OCI-LY3 (cell line): ENCODE results near the gene PTPN1.

ENCODE experiments used
- H2AFZ ChIP-seq: fragments of 200-600, 300-600 bp; shearing (Covaris generic); 2 replicates; pipeline ENCODE4 v1.6.0; 2014; ENCODE audit warnings: antibody characterized with exemption, low read depth, low read length
- H3K27ac ChIP-seq: fragments of 200-600, 300-600 bp; sonication (generic); 2 replicates; pipeline ENCODE4 v1.5.1; 2014; ENCODE audit warnings: mild to moderate bottlenecking, low read length, moderate library complexity, mixed read lengths
- H3K27me3 ChIP-seq: fragments of 200-600, 300-600 bp; sonication (generic); 2 replicates; pipeline ENCODE4 v1.6.1; 2014; ENCODE audit warnings: low read depth, low read length, mixed read lengths
- H3K36me3 ChIP-seq: fragments of 200-600, 300-600 bp; sonication (generic); replicated peaks from 2 replicates; pipeline ENCODE3; 2014; ENCODE audit warnings: low read depth, low read length, mixed read lengths
- H3K4me1 ChIP-seq: fragments of 300-600, 200-600 bp; sonication (generic); 2 replicates; pipeline ENCODE4 v1.6.1; 2014; ENCODE audit warnings: low read length, mixed read lengths
- H3K4me2 ChIP-seq: fragments of 200-600, 300-600 bp; sonication (generic); 2 replicates; pipeline ENCODE4 v1.6.1; 2014; ENCODE audit warnings: low read length, mixed read lengths
- H3K4me3 ChIP-seq: fragments of 300-600, 200-600 bp; sonication (generic); 2 replicates; pipeline ENCODE4 v1.5.1; 2014; ENCODE audit warnings: antibody characterized with exemption, mild to moderate bottlenecking, low read length, moderate library complexity
- H3K79me2 ChIP-seq: fragments of 300-600, 200-600 bp; shearing (Covaris generic); 2 replicates; pipeline ENCODE4 v1.6.1; 2014; ENCODE audit warnings: mild to moderate bottlenecking, low read length, mixed read lengths
- H3K9ac ChIP-seq: fragments of 300-600, 200-600 bp; shearing (Covaris generic); 2 replicates; pipeline ENCODE4 v1.6.0; 2014; ENCODE audit warnings: mild to moderate bottlenecking, low read length, moderate library complexity
- H3K9me3 ChIP-seq: fragments of 200-600, 300-600 bp; shearing (Covaris generic); 2 replicates; pipeline ENCODE4 v1.6.1; 2014; ENCODE audit warnings: low read length, mixed read lengths; ENCODE audit not compliant: insufficient read depth
- H4K20me1 ChIP-seq: fragments of 200-600, 300-600 bp; sonication (generic); 2 replicates; pipeline ENCODE4 v1.6.1; 2016; ENCODE audit warnings: low read length, mixed read lengths; ENCODE audit not compliant: insufficient read depth
- CTCF ChIP-seq: fragments of 200-600, 300-600 bp; sonication (generic); IDR thresholded peaks from 2 replicates; pipeline ENCODE4 v1.5.1; 2014; ENCODE audit warnings: antibody characterized with exemption, low read length, low read depth
- EZH2phosphoT487 ChIP-seq: fragments of 200-600 bp; shearing (Covaris generic); IDR thresholded peaks from 2 replicates; pipeline ENCODE4 v1.6.1; 2018; ENCODE audit warnings: antibody characterized with exemption, mixed run types, low read depth

PTPN1 gene

GRCh38 chr20:50546729-50547314 is 36.6 kb downstream of the PTPN1 start:
- Histone ChIP-seq H3K9me3 (no peaks in the 10 kb centered on the region), H2AFZ (no peak overlapping the region), H3K27me3 (no peaks in the 10 kb centered on the region), H3K4me1 (peaks cover 98% of the 10 kb centered on the region), H3K27ac (peak overlapping the region; percentile 91), H3K4me3 (peak overlapping the region; percentile 59), H3K79me2 (peaks cover 99% of the 10 kb centered on the region), H4K20me1 (peaks cover 52% of the 10 kb centered on the region), H3K9ac (peak overlapping the region; percentile 62), H3K36me3 (peaks cover 51% of the 10 kb centered on the region), H3K4me2 (peak overlapping the region; percentile 77)
- TF ChIP-seq CTCF (no peak), EZH2phosphoT487 (no peak)

- peaks cover 99% of the 10 kb centered on the region for H3K79me2 ChIP-seq
Observed at GRCh38 chr20:50547964-50548363, 37.8 kb downstream of the PTPN1 start.

GRCh38 chr20:50548396-50548795 is 38.2 kb downstream of the PTPN1 start:
- no peak for TF ChIP-seq CTCF
- TF ChIP-seq EZH2phosphoT487: no peak
- H4K20me1 ChIP-seq: peaks cover 57% of the 10 kb centered on the region
- no peak overlapping the region for H2AFZ ChIP-seq
- H3K27me3 ChIP-seq: no peaks in the 10 kb centered on the region
- 0 out of 2 replicates have a peak, but pooled peaks cover 4% of the 10 kb centered on the region for H3K9me3 ChIP-seq
- H3K36me3 ChIP-seq: peaks cover 67% of the 10 kb centered on the region
- peak overlapping the region; percentile 91 for H3K27ac ChIP-seq
- peak overlapping the region; percentile 77 for H3K4me2 ChIP-seq
- H3K4me1 ChIP-seq: peaks cover 84% of the 10 kb centered on the region
- H3K79me2 ChIP-seq: peaks cover 99% of the 10 kb centered on the region
- peak overlapping the region; percentile 59 for H3K4me3 ChIP-seq
- peak overlapping the region; percentile 55 for H3K9ac ChIP-seq

More at GRCh38 chr20:50547964-50548363, 37.8 kb downstream of the PTPN1 start:
- H3K36me3 ChIP-seq: peaks cover 62% of the 10 kb centered on the region
- H3K9me3 ChIP-seq: 0 out of 2 replicates have a peak, but pooled peaks cover 2% of the 10 kb centered on the region
- H3K4me2 ChIP-seq: peak overlapping the region; percentile 77
- no peak for TF ChIP-seq EZH2phosphoT487
- TF ChIP-seq CTCF: no peak
- peak overlapping the region; percentile 59 for H3K4me3 ChIP-seq
- H2AFZ ChIP-seq: no peak overlapping the region
- peaks cover 55% of the 10 kb centered on the region for H4K20me1 ChIP-seq
- H3K4me1 ChIP-seq: peaks cover 88% of the 10 kb centered on the region
- no peaks in the 10 kb centered on the region for H3K27me3 ChIP-seq
- peak overlapping the region; percentile 91 for H3K27ac ChIP-seq
- H3K9ac ChIP-seq: peak overlapping the region; percentile 55

- Histone ChIP-seq H4K20me1 (peaks cover 70% of the 10 kb centered on the region), H3K4me3 (no peak overlapping the region), H3K4me1 (peaks cover 78% of the 10 kb centered on the region), H3K4me2 (peak overlapping the region; percentile 33), H2AFZ (no peak overlapping the region), H3K9me3 (peaks cover 20% of the 10 kb centered on the region), H3K27ac (peak overlapping the region; percentile 32), H3K79me2 (peaks cover 99% of the 10 kb centered on the region), H3K36me3 (peaks cover 76% of the 10 kb centered on the region), H3K9ac (no peak overlapping the region), H3K27me3 (no peaks in the 10 kb centered on the region)
- TF ChIP-seq EZH2phosphoT487 (no peak), CTCF (no peak)
Observed at GRCh38 chr20:50550531-50550930, 40.3 kb downstream of the PTPN1 start.
